HEK293T (cell line): ENCODE results near the gene ARHGAP12.

Experiments
- CTCF ChIA-PET: fragments of 350-600 bp; formaldehyde crosslinking; extraction: SDS; loops from one replicate; lab custom pipeline; 2021; ENCODE audit warnings: antibody characterized with exemption, inconsistent platforms; lab: Yijun Ruan, JAX
- POLR2A ChIA-PET: fragments of 350-600 bp; formaldehyde crosslinking; extraction: SDS; loops from one replicate; lab custom pipeline; 2020; ENCODE audit warnings: antibody characterized with exemption, inconsistent platforms; lab: Yijun Ruan, JAX
- DNase-seq: peaks from one replicate; pipeline ENCODE4 v3.0.0; 2012; ENCODE audit warnings: mixed read lengths; ENCODE audit errors: extremely low spot score
- ARNT ChIP-seq: fragments of 450-650 bp; IDR thresholded peaks from 2 replicates; pipeline ENCODE4 v1.6.1; 2017; ENCODE audit warnings: mild to moderate bottlenecking
- BHLHE40 ChIP-seq: fragments of 450-650 bp; IDR thresholded peaks from 2 replicates; pipeline ENCODE4 v1.6.1; 2016; ENCODE audit warnings: mild to moderate bottlenecking, moderate library complexity, borderline replicate concordance
- CTBP1 ChIP-seq: fragments of 450-650 bp; IDR thresholded peaks from 2 replicates; pipeline ENCODE4 v1.6.1; 2016; ENCODE audit warnings: borderline replicate concordance
- ELF4 ChIP-seq: fragments of 450-650 bp; IDR thresholded peaks from 2 replicates; pipeline ENCODE4 v1.6.1; 2017; ENCODE audit warnings: antibody characterized with exemption
- FOXA1 ChIP-seq: fragments of 450-650 bp; IDR thresholded peaks from 2 replicates; pipeline ENCODE4 v1.6.1; 2016; ENCODE audit warnings: mild to moderate bottlenecking
- FOXK2 ChIP-seq: fragments of 450-650 bp; IDR thresholded peaks from 2 replicates; pipeline ENCODE4 v1.6.1; 2016; ENCODE audit warnings: mild to moderate bottlenecking
- FOXM1 ChIP-seq: fragments of 450-650 bp; IDR thresholded peaks from 2 replicates; pipeline ENCODE4 v1.6.1; 2017; ENCODE audit warnings: mild to moderate bottlenecking, borderline replicate concordance
- HDGF ChIP-seq: fragments of 450-650 bp; IDR thresholded peaks from 2 replicates; pipeline ENCODE4 v1.6.1; 2017; ENCODE audit warnings: antibody characterized with exemption, borderline replicate concordance
- L3MBTL2 ChIP-seq: fragments of 450-650 bp; conservative IDR thresholded peaks from 2 replicates; pipeline ENCODE4 v1.6.1; 2016; ENCODE audit warnings: mild to moderate bottlenecking
- LEF1 ChIP-seq: fragments of 450-650 bp; IDR thresholded peaks from 2 replicates; pipeline ENCODE4 v1.6.1; 2017; ENCODE audit warnings: mild to moderate bottlenecking, borderline replicate concordance
- NFRKB ChIP-seq: fragments of 450-650 bp; IDR thresholded peaks from 2 replicates; pipeline ENCODE4 v1.6.1; 2016; ENCODE audit warnings: mild to moderate bottlenecking, moderate library complexity
- SP1 ChIP-seq: fragments of 450-650 bp; IDR thresholded peaks from 2 replicates; pipeline ENCODE4 v1.6.1; 2017
- SUZ12 ChIP-seq: fragments of 450-650 bp; IDR thresholded peaks from 2 replicates; pipeline ENCODE4 v1.6.1; 2016; ENCODE audit warnings: mild to moderate bottlenecking
- TARDBP ChIP-seq: fragments of 450-650 bp; IDR thresholded peaks from 2 replicates; pipeline ENCODE4 v1.6.1; 2016
- ZNF384 ChIP-seq: fragments of 450-650 bp; IDR thresholded peaks from 2 replicates; pipeline ENCODE4 v1.6.1; 2016
- TF ChIP-seq, protein P1 (sequence below): fragments of 450-650 bp; IDR thresholded peaks from 2 replicates; pipeline ENCODE4 v1.6.1; 2016

Gene ARHGAP12

DNA sequence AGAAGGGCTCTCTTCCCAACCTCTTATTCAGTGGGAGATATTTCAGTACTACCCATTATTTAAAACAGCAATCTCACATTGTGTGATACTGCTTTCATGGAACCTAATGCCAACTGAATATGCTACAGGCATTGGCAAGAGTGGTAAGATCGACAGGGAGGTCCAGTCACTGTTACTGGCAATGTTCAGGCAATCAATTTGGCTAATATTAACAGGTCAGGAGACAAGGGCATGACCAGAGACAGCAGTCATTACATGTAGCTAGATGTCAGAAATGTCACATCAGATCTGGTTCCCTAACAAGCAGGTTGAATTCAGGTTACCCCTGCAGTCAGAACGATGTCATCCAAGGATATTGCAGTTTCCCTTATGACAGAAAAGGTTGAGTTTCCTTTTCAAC is 129.4 kb downstream of the ARHGAP12 start:
- DNase-seq: no peak
- no peak for TF ChIP-seq L3MBTL2
- no peak for TF ChIP-seq HDGF
- no peak for TF ChIP-seq ELF4
- no peak for TF ChIP-seq BHLHE40
- TF ChIP-seq FOXA1: no peak
- TF ChIP-seq, protein P1, sequence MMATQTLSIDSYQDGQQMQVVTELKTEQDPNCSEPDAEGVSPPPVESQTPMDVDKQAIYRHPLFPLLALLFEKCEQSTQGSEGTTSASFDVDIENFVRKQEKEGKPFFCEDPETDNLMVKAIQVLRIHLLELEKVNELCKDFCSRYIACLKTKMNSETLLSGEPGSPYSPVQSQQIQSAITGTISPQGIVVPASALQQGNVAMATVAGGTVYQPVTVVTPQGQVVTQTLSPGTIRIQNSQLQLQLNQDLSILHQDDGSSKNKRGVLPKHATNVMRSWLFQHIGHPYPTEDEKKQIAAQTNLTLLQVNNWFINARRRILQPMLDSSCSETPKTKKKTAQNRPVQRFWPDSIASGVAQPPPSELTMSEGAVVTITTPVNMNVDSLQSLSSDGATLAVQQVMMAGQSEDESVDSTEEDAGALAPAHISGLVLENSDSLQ: no peak
- no peak for TF ChIP-seq SUZ12
- TF ChIP-seq FOXK2: no peak
- TF ChIP-seq SP1: no peak
- TF ChIP-seq ARNT: no peak
- TF ChIP-seq LEF1: no peak
- TF ChIP-seq NFRKB: no peak
- no peak for TF ChIP-seq FOXM1
- TF ChIP-seq ZNF384: no peak
- TF ChIP-seq CTBP1: no peak
- no peak for TF ChIP-seq TARDBP
- CTCF ChIA-PET: no interaction called here
- POLR2A ChIA-PET: interaction anchor here (1.1 kb wide), 1 partner anchor 1014 kb away, joined by 3 read pairs; no protein-coding TSS in a partner anchor

DNA sequence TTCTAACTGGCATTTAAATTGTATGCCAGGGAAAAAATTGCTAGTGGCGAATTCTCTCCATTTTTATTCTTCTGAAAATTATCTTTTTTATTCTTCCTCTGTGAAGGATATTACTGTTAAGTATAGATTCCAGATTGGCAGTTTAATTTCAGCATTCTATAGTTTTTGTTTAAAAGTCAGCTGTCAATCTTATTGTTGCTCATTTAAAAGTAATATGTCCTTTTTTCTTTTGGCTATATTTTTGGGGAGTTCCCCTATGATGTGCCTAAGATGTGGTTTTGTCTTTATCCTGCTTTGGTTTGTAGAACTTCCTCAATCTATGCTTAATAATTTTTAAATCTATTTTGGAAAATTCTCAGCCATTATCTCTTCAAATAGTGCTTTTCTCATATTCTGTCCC is 135.9 kb downstream of the ARHGAP12 start:
- ChIA-PET CTCF (no interaction called here), POLR2A (no interaction called here)
- TF ChIP-seq SUZ12 (no peak), FOXA1 (no peak), NFRKB (no peak), ARNT (no peak), BHLHE40 (no peak), CTBP1 (no peak), LEF1 (no peak)
- no peak for DNase-seq

DNA sequence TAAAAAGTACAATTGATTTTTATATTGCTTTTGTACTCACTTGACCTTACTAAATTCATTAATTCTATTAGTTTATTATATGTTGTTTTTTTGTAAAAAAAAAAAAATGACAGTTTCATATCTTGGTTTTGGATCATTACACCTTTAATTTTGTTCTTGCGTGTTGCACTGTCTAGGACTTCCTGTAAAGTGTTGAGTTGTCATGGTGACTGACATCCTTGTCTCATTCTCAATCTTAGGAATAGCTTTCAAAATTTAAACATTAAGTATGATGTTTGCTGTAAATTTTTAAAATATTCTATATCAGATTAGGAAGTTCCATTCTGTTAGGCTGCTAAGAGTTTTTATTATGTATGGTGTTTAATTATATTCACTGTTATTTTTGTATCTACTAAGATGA is 139.1 kb downstream of the ARHGAP12 start:
- ChIA-PET CTCF (no interaction called here), POLR2A (no interaction called here)
- no peak for DNase-seq
- no peak for TF ChIP-seq TARDBP
- TF ChIP-seq NFRKB: no peak
- TF ChIP-seq L3MBTL2: no peak
- TF ChIP-seq FOXK2: no peak
- TF ChIP-seq CTBP1: no peak
- no peak for TF ChIP-seq ELF4

DNA sequence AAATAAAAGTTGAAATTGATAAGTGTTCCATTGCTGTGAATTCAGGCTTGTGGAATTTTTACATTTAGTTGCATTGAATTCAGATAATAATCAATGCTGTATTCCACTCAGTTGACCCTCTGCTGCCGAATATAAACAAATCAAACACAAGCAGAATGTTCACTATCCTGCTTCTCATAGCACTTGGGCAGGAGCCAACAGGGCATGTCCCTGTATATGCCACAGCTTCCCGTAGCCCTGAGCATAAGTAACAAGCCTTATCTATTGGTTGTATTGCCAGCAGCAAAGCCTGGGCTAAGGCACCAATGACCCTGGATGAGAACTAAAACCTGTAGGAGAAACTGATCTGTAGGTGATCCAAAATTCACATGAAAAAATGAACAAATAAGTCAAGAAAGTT is 145.9 kb downstream of the ARHGAP12 start:
- CTCF ChIA-PET: interaction anchor here (0.7 kb wide), 1 partner anchor 12 kb away, joined by 3 read pairs; no protein-coding TSS in a partner anchor
- POLR2A ChIA-PET: no interaction called here
- TF ChIP-seq FOXA1 (no peak), L3MBTL2 (no peak), TARDBP (no peak), SUZ12 (no peak), SP1 (no peak), LEF1 (no peak), ZNF384 (no peak), HDGF (no peak), FOXK2 (no peak), ARNT (no peak), ELF4 (no peak), BHLHE40 (no peak), FOXM1 (no peak)
- no peak for DNase-seq

DNA sequence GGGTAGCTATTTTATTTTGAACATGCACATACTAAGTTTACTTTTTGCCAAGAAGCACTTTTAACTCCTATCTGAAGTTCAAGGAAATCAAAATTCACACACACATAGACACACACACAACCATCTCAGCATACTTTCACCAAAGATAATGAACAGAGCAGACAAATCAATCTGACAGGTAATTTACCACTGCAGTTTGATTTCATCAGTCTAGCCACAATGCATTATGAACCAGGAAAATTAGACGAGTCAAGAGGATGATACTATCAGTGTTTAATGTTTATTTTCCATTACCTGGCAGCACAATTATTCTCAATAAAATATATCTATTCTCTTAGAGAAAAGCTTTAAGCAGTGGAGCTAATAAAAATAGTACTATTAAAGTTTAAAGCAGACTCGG is 147.9 kb downstream of the ARHGAP12 start:
- no peak for TF ChIP-seq SP1
- TF ChIP-seq BHLHE40: no peak
- TF ChIP-seq, protein P1: no peak
- TF ChIP-seq LEF1: no peak
- TF ChIP-seq HDGF: no peak
- no peak for TF ChIP-seq FOXK2
- CTCF ChIA-PET: interaction anchor here (1.0 kb wide), 1 partner anchor 10 kb away, joined by 3 read pairs; no protein-coding TSS in a partner anchor
- POLR2A ChIA-PET: no interaction called here
- DNase-seq: no peak

DNA sequence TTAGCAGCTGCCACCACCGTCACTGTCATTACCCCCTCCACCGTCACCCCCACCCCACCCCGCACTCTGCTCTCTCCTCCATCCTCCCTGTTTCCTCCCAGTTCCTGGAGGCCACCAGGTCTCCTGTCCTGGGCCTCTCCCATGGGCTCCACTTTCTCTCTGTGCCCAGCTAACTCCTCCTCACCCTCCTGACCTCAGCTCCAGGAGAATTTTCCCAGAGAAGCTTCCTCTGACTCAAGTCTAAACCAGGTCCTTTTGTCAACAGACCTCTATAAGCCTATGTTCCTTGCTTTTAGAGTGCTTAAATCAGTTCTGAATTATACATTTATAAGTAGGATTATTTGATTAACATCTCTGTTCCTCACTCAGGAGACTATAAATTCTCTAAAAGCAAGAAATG is 150.0 kb downstream of the ARHGAP12 start:
- ChIA-PET CTCF (no interaction called here), POLR2A (no interaction called here)
- no peak for TF ChIP-seq BHLHE40

DNA sequence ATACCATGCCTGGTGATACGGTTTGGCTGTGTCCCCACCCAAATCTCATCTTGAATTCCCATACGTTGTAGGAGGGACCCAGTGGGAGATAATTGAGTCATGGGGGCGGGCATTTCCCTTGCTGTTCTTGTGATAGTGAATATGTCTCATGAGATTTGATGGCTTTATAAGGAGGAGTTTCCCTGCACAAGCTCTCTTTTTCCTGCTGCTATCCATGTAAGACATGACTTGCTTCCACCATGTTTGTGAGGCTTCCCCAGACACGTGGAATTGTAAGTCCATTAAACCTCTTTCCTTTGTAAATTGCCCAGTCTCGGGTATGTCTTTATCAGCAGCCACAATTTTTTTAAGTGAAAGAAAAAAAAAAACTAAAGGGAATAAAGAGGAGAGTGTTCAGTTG is 152.5 kb downstream of the ARHGAP12 start:
- CTCF ChIA-PET: no interaction called here
- TF ChIP-seq FOXA1 (no peak), ZNF384 (no peak), SUZ12 (no peak), LEF1 (no peak), CTBP1 (no peak), BHLHE40 (no peak), ARNT (no peak), TARDBP (no peak), FOXM1 (no peak), HDGF (no peak), SP1 (no peak), ELF4 (no peak), L3MBTL2 (no peak), NFRKB (no peak), FOXK2 (no peak)
- TF ChIP-seq, protein P1: no peak
- POLR2A ChIA-PET: no interaction called here
- no peak for DNase-seq

More for the DNA sequence above, 150.0 kb downstream of the ARHGAP12 start:
- no peak for DNase-seq
